ENCODE data around the gene ADAMTS14.

DNA sequence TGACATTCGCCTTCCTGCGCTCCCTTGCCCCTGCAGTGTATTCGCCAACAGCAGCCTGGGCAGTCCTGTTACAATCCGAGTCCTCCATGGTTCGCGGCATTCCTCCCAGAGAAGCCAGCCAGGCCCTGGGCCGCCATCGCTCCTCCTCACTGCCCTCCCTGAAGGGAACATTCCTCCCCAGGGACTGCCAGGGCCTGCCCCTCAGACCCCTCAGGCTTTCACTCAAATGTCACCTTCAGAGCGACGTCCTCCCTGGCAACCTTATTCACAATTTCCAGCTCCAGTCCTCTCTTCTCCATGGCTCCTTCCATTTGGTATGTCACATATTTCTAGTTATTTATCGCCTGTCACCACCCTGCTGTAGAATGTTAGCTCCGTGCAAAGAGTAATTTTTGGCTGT is 17.4 kb downstream of the ADAMTS14 start:
- TF ChIP-seq, protein P1, sequence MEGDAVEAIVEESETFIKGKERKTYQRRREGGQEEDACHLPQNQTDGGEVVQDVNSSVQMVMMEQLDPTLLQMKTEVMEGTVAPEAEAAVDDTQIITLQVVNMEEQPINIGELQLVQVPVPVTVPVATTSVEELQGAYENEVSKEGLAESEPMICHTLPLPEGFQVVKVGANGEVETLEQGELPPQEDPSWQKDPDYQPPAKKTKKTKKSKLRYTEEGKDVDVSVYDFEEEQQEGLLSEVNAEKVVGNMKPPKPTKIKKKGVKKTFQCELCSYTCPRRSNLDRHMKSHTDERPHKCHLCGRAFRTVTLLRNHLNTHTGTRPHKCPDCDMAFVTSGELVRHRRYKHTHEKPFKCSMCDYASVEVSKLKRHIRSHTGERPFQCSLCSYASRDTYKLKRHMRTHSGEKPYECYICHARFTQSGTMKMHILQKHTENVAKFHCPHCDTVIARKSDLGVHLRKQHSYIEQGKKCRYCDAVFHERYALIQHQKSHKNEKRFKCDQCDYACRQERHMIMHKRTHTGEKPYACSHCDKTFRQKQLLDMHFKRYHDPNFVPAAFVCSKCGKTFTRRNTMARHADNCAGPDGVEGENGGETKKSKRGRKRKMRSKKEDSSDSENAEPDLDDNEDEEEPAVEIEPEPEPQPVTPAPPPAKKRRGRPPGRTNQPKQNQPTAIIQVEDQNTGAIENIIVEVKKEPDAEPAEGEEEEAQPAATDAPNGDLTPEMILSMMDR (IDR thresholded peaks at IDR 0.05), result no peak
- TF ChIP-seq CREB1 (CRISPR knock-in tag; IDR thresholded peaks at IDR 0.05), result no peak

All from WTC11 (cell line).